Adrenal gland (tissue), 5 donors: Measurements from ENCODE around the gene MDM4.

Source experiments
- POLR2A ChIP-seq, 2 donors: fragments of 450-650 bp; IDR thresholded peaks; one replicate each; pipeline ENCODE4 v1.6.1; 2017; ENCODE audit warnings: antibody characterized with exemption in 2 of 2, mild to moderate bottlenecking in 2 of 2, moderate library complexity in 1 of 2
- TF ChIP-seq, protein P1 (sequence below), 6 experiments: fragments of 450-650 bp in 4 of 6; fragments of 200-600 bp in 2 of 6; sonication (generic) in 1 of 6; IDR thresholded peaks; 1 replicate in 5 of 6; 2 replicates in 1 of 6; pipeline versions ENCODE4 v1.5.1 to v1.8.0; 2016 to 2021; ENCODE audit warnings: antibody characterized with exemption in 6 of 6, mild to moderate bottlenecking in 2 of 6, moderate library complexity in 1 of 6
- donor health status: DM: no; HTN: no; CAD: no.

DNA sequence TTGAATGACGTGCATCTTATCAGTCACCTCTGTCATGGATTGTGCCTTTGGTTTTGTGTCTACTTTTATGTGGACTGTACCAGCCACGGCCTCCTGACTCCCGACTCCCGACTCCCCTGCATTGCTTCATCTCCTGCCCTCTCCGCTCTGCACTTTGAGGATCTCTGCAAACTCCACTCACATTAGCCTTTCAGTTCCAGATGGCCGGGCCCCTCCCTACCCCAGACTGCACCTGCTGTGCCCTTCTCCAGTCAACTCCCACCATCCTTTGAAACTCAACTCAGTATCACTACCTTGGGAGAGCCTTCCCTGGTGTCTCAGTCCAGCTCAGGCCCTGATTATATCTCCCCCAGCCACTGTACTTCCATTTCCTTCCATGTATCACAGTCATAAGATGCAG, 71.4 kb downstream of the MDM4 start:
- TF ChIP-seq, protein P1, sequence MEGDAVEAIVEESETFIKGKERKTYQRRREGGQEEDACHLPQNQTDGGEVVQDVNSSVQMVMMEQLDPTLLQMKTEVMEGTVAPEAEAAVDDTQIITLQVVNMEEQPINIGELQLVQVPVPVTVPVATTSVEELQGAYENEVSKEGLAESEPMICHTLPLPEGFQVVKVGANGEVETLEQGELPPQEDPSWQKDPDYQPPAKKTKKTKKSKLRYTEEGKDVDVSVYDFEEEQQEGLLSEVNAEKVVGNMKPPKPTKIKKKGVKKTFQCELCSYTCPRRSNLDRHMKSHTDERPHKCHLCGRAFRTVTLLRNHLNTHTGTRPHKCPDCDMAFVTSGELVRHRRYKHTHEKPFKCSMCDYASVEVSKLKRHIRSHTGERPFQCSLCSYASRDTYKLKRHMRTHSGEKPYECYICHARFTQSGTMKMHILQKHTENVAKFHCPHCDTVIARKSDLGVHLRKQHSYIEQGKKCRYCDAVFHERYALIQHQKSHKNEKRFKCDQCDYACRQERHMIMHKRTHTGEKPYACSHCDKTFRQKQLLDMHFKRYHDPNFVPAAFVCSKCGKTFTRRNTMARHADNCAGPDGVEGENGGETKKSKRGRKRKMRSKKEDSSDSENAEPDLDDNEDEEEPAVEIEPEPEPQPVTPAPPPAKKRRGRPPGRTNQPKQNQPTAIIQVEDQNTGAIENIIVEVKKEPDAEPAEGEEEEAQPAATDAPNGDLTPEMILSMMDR (IDR thresholded peaks at IDR 0.05): no peak
- TF ChIP-seq POLR2A (IDR thresholded peaks at IDR 0.05): no peak
